HepG2 (cell line): Measurements from ENCODE around the gene PRRG3. TPM values are rescaled to one million over a fixed set of nuclear protein-coding genes. Genes with fewer than 3 reads are reported as not detected.

Experiments used
- ATAC-seq: fragments of 200-7000 bp; cut with Tn5 transposase; 3 replicates; pipeline ENCODE4 v1.9.1; 2020; ENCODE audit warnings: mild to moderate bottlenecking, moderate library complexity
- BruUV-seq: library from RNA; stranded (reverse); fragments of 400-500 nt; replicated peaks from 2 replicates; lab custom pipeline; 2021; lab: Mats Ljungman, UMichigan
- CTCF ChIA-PET: fragments of 300-600 bp; formaldehyde crosslinking; extraction: SDS; loops from one replicate; lab custom pipeline; 2021; ENCODE audit warnings: low total read pairs, inconsistent platforms, low intra/inter-chr PET ratio; lab: Yijun Ruan, JAX
- POLR2A ChIA-PET: fragments of 350-600 bp; sonication (Branson Sonifier 250); formaldehyde crosslinking; loops from one replicate; lab custom pipeline; 2020; ENCODE audit warnings: antibody characterized with exemption, inconsistent platforms; lab: Yijun Ruan, JAX
- DNase-seq: peaks from one replicate; pipeline ENCODE4 v3.0.0-alpha.2; 2015; ENCODE audit warnings: low spot score
- FAIRE-seq: peaks from 3 replicates; lab custom pipeline; 2011; peaks lifted over from hg19 to GRCh38; lab: Jason Lieb, UNC
- H2AFZ ChIP-seq: one replicate; pipeline ENCODE4 v1.6.1; 2011; ENCODE audit warnings: low read length, inconsistent platforms
- H3K27ac ChIP-seq: fragments of 300-600 bp; 3 replicates; pipeline ENCODE4 v1.8.0; 2011; ENCODE audit warnings: mixed run types, mild to moderate bottlenecking, mixed read lengths, low read length, inconsistent platforms; ENCODE audit not compliant: insufficient read depth; ENCODE audit errors: extremely low read length
- H3K27me3 ChIP-seq, 2 experiments: fragments of 200-600 bp in 1 of 2; 2 replicates in 1 of 2; 3 replicates in 1 of 2; pipeline versions ENCODE4 v1.6.0 to v1.8.0; 2011; ENCODE audit warnings: low read length in 2 of 2, mild to moderate bottlenecking in 2 of 2, moderate library complexity in 2 of 2, inconsistent platforms in 1 of 2; ENCODE audit not compliant: insufficient read depth in 2 of 2, control insufficient read depth in 1 of 2
- H3K36me3 ChIP-seq, 2 experiments: fragments of 200-600 bp in 1 of 2; replicated peaks in 1 of 2; 2 replicates in 1 of 2; 3 replicates in 1 of 2; pipeline versions ENCODE4 v1.5.1 to v1.8.0; 2011; ENCODE audit warnings: low read length in 2 of 2, inconsistent platforms in 1 of 2; ENCODE audit not compliant: insufficient read depth in 2 of 2, control insufficient read depth in 1 of 2
- H3K4me1 ChIP-seq: 2 replicates; pipeline ENCODE4 v1.5.1; 2012; ENCODE audit warnings: low read length, inconsistent platforms; ENCODE audit not compliant: insufficient read depth
- H3K4me2 ChIP-seq: 2 replicates; pipeline ENCODE4 v1.6.0; 2011; ENCODE audit warnings: low read depth, low read length, inconsistent platforms
- H3K4me3 ChIP-seq, 3 experiments: fragments of 200-600 bp in 1 of 3; sonication (generic), shearing (Covaris generic) in 1 of 3; replicated peaks in 1 of 3; 2 replicates each; pipeline ENCODE4 v1.5.1; 2011 to 2016; ENCODE audit warnings: low read length in 3 of 3, inconsistent platforms in 2 of 3, low read depth in 2 of 3, mild to moderate bottlenecking in 2 of 3, control low read depth in 1 of 3, mixed read lengths in 1 of 3; ENCODE audit not compliant: insufficient read depth in 1 of 3
- H3K79me2 ChIP-seq: one replicate; pipeline ENCODE4 v1.6.1; 2011; ENCODE audit warnings: low read length, inconsistent platforms; ENCODE audit not compliant: insufficient read depth
- H3K9ac ChIP-seq: 2 replicates; pipeline ENCODE4 v1.6.0; 2011; ENCODE audit warnings: mild to moderate bottlenecking, low read depth, low read length, inconsistent platforms; ENCODE audit not compliant: insufficient read depth
- H3K9me3 ChIP-seq: 2 replicates; pipeline ENCODE4 v1.5.1; 2012; ENCODE audit warnings: mild to moderate bottlenecking, low read length
- H4K20me1 ChIP-seq: 2 replicates; pipeline ENCODE4 v1.6.0; 2011; ENCODE audit warnings: inconsistent platforms, mild to moderate bottlenecking, low read length, moderate library complexity; ENCODE audit not compliant: insufficient read depth
- CENPX ChIP-seq: sonication (generic); formaldehyde crosslinking; IDR thresholded peaks from 2 replicates; pipeline ENCODE4 v1.9.0; 2021; ENCODE audit warnings: mild to moderate bottlenecking, missing genetic modification reagents, moderate library complexity
- ESRRA ChIP-seq: sonication (generic); formaldehyde crosslinking; IDR thresholded peaks from 2 replicates; pipeline ENCODE4 v1.5.1; 2020; ENCODE audit warnings: mild to moderate bottlenecking, low read depth, missing genetic modification reagents
- GTF2F1 ChIP-seq: fragments of 150-350 bp; IDR thresholded peaks from 2 replicates; pipeline ENCODE4 v1.6.1; 2014; ENCODE audit warnings: low read length
- HOXA9 ChIP-seq: sonication (generic); formaldehyde crosslinking; IDR thresholded peaks from 2 replicates; pipeline ENCODE4 v1.8.1; 2022; ENCODE audit warnings: missing genetic modification reagents, mild to moderate bottlenecking, moderate library complexity, borderline replicate concordance
- NAIF1 ChIP-seq: sonication (generic); formaldehyde crosslinking; IDR thresholded peaks from 2 replicates; pipeline ENCODE4 v1.5.0; 2020; ENCODE audit warnings: mild to moderate bottlenecking, missing genetic modification reagents, borderline replicate concordance
- POGZ ChIP-seq: sonication (generic); formaldehyde crosslinking; IDR thresholded peaks from 2 replicates; pipeline ENCODE4 v1.4.0; 2020; ENCODE audit warnings: mild to moderate bottlenecking, missing genetic modification reagents
- RARA ChIP-seq: IDR thresholded peaks from 2 replicates; pipeline ENCODE4 v1.6.1; 2016; ENCODE audit warnings: missing genetic modification reagents, missing compliant biosample characterization
- SMARCE1 ChIP-seq: fragments of 450-650 bp; IDR thresholded peaks from 2 replicates; pipeline ENCODE4 v1.6.1; 2017; ENCODE audit warnings: borderline replicate concordance
- TGIF2 ChIP-seq: IDR thresholded peaks from 2 replicates; pipeline ENCODE4 v1.6.1; 2016; ENCODE audit warnings: control low read depth, missing compliant biosample characterization
- ZNF207 ChIP-seq: fragments of 450-650 bp; IDR thresholded peaks from 2 replicates; pipeline ENCODE4 v1.6.1; 2016; ENCODE audit warnings: antibody characterized with exemption, borderline replicate concordance
- ZNF274 ChIP-seq: sonication (generic); formaldehyde crosslinking; IDR thresholded peaks from 2 replicates; pipeline ENCODE4 v1.5.1; 2020; ENCODE audit warnings: mild to moderate bottlenecking, missing genetic modification reagents
- ZNF570 ChIP-seq: sonication (generic); formaldehyde crosslinking; IDR thresholded peaks from 2 replicates; pipeline ENCODE4 v1.4.0; 2020; ENCODE audit warnings: mild to moderate bottlenecking, missing genetic modification reagents, borderline replicate concordance
- ZNF790 ChIP-seq: sonication (generic); formaldehyde crosslinking; IDR thresholded peaks from 2 replicates; pipeline ENCODE4 v1.8.0; 2022; ENCODE audit warnings: missing genetic modification reagents, mild to moderate bottlenecking, borderline replicate concordance
- whole genome bisulfite sequencing: methylation state at CpG from one replicate; pipeline ENCODE4 v1.1.6; 2017; ENCODE audit warnings: low lambda C conversion rate; 5-methylcytosine and 5-hydroxymethylcytosine counted together
- in situ Hi-C: cut with HindIII; loops from 2 replicates; pipeline ENCODE4 v1.10.0; 2017; ENCODE audit warnings: low pct_unique_long_range_greater_than_20kb; ENCODE audit not compliant: extremely low pct_ligation_motif_present
- intact Hi-C: fragments of 100-400 bp; cut with micrococcal nuclease; formaldehyde crosslinking; loops from one replicate; pipeline ENCODE4 v1.10.0; 2022; ENCODE audit not compliant: unreplicated experiment
- polyA plus RNA-seq, 8 experiments: library from polyadenylated mRNA; depleted of rRNA in 3 of 8; stranded (reverse) in 7 of 8; unstranded in 1 of 8; fragments of >200 nt; fragmentation: Illumina TruSeq in 4 of 8; extraction: Trizol in 4 of 8; gene quantifications; 2 replicates each; pipeline versions ENCODE4 v1.2.1 to v1.2.3, GENCODE V29; 2011 to 2016; ENCODE audit warnings: low read depth in 4 of 8, missing spikeins in 1 of 8, mixed read lengths in 1 of 8; ENCODE audit not compliant: insufficient read depth in 1 of 8
- total RNA-seq, 5 experiments: library from RNA; depleted of rRNA; stranded (reverse); fragments of >200 nt; fragmentation: Illumina TruSeq; extraction: Trizol; gene quantifications; 2 replicates each; pipeline ENCODE4 v1.2.3, GENCODE V29; 2016; ENCODE audit warnings: low read depth in 1 of 5

The PRRG3 gene
- total and polyA plus RNA-seq, 2 of the 13 experiments (the other 11 are each of a cell fraction or from before 2014, with no cell fraction given), result not detected

DNA sequence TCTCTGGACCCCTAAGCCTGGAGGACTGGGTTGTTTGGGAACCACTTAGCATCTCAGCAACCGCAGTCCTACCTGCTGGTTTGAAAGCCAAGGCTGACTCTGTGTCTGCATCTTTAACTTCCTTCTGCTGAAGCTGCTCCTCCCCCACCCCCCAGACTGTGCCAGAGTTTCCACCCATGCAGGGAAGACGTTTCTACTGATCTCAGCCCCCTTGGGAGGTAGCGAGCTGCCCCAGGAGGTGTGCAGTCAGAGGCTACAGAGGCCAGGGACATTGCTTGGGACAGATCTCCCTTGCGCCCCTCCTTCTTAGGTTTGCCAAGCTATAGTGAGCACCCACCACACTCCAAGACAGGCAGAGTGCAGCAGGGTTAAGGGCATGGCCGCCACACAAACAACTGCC, 15.9 kb downstream of the PRRG3 start:
- H2AFZ ChIP-seq, result no peak overlapping the region
- H3K36me3 ChIP-seq, result no peaks in the 10 kb centered on the region
- H3K4me1 ChIP-seq, result no peaks in the 10 kb centered on the region
- in situ Hi-C loops, result no loop called here
- no peak overlapping the region for H3K27ac ChIP-seq
- no peaks in the 10 kb centered on the region for H4K20me1 ChIP-seq
- H3K27me3 ChIP-seq, result no peaks in the 10 kb centered on the region
- H3K9me3 ChIP-seq, result no peaks in the 10 kb centered on the region
- CTCF ChIA-PET, result no interaction called here
- BruUV-seq, result no TSS peak
- H3K79me2 ChIP-seq, result no peaks in the 10 kb centered on the region
- intact Hi-C loops, result no loop called here
- no peak overlapping the region for H3K9ac ChIP-seq
- no CpG with 5 or more reads among the region's 5 CpGs for WGBS
- H3K4me2 ChIP-seq, result no peak overlapping the region
- POLR2A ChIA-PET, result no interaction called here
- no peak for FAIRE-seq
- no peak for DNase-seq
- no peak overlapping the region for H3K4me3 ChIP-seq
- no peak for TF ChIP-seq POGZ (CRISPR knock-in tag)
- TF ChIP-seq ESRRA (CRISPR knock-in tag), result no peak
- TF ChIP-seq SMARCE1, result no peak
- no peak for TF ChIP-seq ZNF274 (CRISPR knock-in tag)
- no peak for TF ChIP-seq ZNF207
- no peak for TF ChIP-seq ZNF790 (CRISPR knock-in tag)
- TF ChIP-seq NAIF1, result no peak
- no peak for TF ChIP-seq CENPX (CRISPR knock-in tag)
- no peak for ATAC-seq

DNA sequence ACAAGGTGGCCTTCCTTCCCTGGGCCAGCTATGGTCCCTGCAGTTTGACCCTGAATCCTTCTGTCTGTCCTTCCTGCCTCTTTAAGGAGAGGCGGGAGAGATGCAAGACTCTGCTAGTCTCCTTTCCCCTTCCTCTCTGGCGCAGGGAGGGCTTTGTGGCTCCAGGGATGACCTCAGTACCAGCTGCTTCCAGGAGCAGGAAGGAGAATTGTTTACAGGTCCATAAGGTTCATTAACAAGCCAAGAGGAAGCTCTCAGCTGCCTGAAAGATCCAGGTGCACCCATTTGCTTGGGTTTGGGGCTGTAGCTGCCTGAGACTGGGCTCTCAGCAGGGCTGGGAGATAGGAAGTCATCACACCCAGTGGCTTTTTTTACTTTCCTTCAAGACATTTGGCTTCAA, 16.5 kb downstream of the PRRG3 start:
- H3K9me3 ChIP-seq, result no peaks in the 10 kb centered on the region
- intact Hi-C loops (no loop called here), in situ Hi-C loops (no loop called here)
- no peak for FAIRE-seq
- TF ChIP-seq ZNF570 (CRISPR knock-in tag) (no peak), TGIF2 (CRISPR knock-in tag) (no peak), HOXA9 (CRISPR knock-in tag) (no peak), RARA (CRISPR knock-in tag) (no peak), GTF2F1 (no peak)
- POLR2A ChIA-PET, result no interaction called here
- 0% methylated on average over 1 of the region's 2 CpGs for WGBS
- H3K4me3 ChIP-seq, result no peak overlapping the region
- no peaks in the 10 kb centered on the region for H3K36me3 ChIP-seq
- no peak overlapping the region for H3K4me2 ChIP-seq
- H3K27ac ChIP-seq, result no peak overlapping the region
- H4K20me1 ChIP-seq, result no peaks in the 10 kb centered on the region
- CTCF ChIA-PET, result no interaction called here
- H2AFZ ChIP-seq, result no peak overlapping the region
- no peak for DNase-seq
- no peak overlapping the region for H3K9ac ChIP-seq
- H3K4me1 ChIP-seq, result no peaks in the 10 kb centered on the region
- H3K27me3 ChIP-seq, result no peaks in the 10 kb centered on the region
- no TSS peak for BruUV-seq
- H3K79me2 ChIP-seq, result no peaks in the 10 kb centered on the region
- no peak for ATAC-seq
